ENCODE data around the gene KCNK6.

The KCNK6 gene

DNA sequence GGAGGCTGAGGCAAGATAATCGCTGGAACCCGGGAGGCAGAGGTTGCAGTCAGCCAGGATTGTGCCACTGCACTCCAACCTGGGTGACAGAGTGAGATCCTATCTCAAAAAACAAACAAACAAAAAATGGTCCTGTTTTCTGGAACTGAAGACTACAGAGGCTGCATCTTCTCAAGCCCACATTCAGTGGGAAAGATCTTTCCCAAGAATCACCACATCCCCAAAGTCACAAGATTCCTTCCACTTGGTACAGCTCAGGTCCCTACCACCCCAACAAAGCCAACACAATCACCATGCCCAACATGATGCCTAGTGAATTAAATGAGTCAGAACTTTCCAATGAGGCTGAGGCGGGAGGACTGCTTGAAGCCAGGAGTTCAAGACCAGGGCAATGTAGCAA, 31.2 kb downstream of the KCNK6 start:
- POLR2A ChIA-PET: interaction anchor here (0.7 kb wide), 1 partner anchor 12 kb away, joined by 3 read pairs; no protein-coding TSS in a partner anchor
- WGBS (ENCODE audit: insufficient coverage): 100% methylated on average over 1 of the region's 3 CpGs
- peaks cover 0 to 4% (median 0%) of the 10 kb centered on the region in 5 experiments for H3K27me3 ChIP-seq (replicated peaks in 2 of 5; ENCODE audit: control insufficient read depth in 4 of 5, insufficient read depth in 5 of 5, low read length in 4 of 5)
- H3K4me1 ChIP-seq (ENCODE audit: control extremely low read depth in 1 of 4, control insufficient read depth in 4 of 4, insufficient read depth in 4 of 4, low read length in 3 of 4): no peaks in the 10 kb centered on the region
- no peak overlapping the region for H3K27ac ChIP-seq (ENCODE audit: insufficient read depth in 1 of 2, low read depth in 1 of 2, low read length in 2 of 2, poor library complexity in 1 of 2, severe bottlenecking in 2 of 2)
- DNase-seq: no peak
- H3K36me3 ChIP-seq (ENCODE audit: control insufficient read depth in 4 of 4, insufficient read depth in 4 of 4, low read length in 3 of 4): peaks cover 0 to 4% (median 0%) of the 10 kb centered on the region in 4 experiments
- CTCF ChIA-PET: interaction anchor here (1.5 kb wide), 1 partner anchor 107 kb away, joined by 3 read pairs; no protein-coding TSS in a partner anchor
- no peak overlapping the region for H3K4me3 ChIP-seq (ENCODE audit: control insufficient read depth in 1 of 7, extremely low read depth in 1 of 7, insufficient read depth in 4 of 7, low read depth in 2 of 7, low read length in 6 of 7)
- H3K9me3 ChIP-seq (ENCODE audit: control extremely low read depth in 1 of 5, control insufficient read depth in 4 of 5, insufficient read depth in 2 of 5, low read depth in 1 of 5, low read length in 4 of 5): no peaks in the 10 kb centered on the region

DNA sequence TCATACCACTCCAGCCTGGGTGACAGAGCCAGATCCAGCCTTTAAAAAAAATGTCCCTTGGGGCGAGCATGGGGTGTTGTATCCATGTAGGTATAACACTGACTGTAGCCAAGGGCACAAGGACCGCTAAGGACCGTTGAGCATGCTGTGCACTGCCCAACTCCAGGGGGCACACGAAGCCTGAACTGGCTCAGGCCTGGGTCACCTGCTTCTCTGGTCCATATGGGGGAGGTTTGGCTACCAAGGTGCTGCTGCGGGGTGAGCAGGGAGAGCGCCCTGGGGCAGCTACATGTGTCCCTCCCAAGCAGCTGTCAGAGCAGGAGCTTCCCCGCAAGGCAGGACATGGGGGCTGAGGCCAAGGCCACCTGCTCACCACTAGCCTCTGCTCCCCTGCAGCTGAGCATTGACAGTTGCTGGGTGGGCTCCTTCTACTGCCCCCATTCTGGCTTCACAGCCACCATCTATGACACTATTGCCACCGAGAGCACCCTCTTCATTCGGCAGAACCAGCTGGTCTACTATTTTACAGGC, 32.3 kb downstream of the KCNK6 start:
- WGBS (ENCODE audit: insufficient coverage): 72% methylated on average over 5 of the region's 9 CpGs
- H3K4me1 ChIP-seq (ENCODE audit: control extremely low read depth in 1 of 4, control insufficient read depth in 4 of 4, insufficient read depth in 4 of 4, low read length in 3 of 4): no peaks in the 10 kb centered on the region
- no peak overlapping the region for H3K4me3 ChIP-seq (ENCODE audit: control insufficient read depth in 1 of 7, extremely low read depth in 1 of 7, insufficient read depth in 4 of 7, low read depth in 2 of 7, low read length in 6 of 7)
- no peak overlapping the region for H3K27ac ChIP-seq (ENCODE audit: insufficient read depth in 1 of 2, low read depth in 1 of 2, low read length in 2 of 2, poor library complexity in 1 of 2, severe bottlenecking in 2 of 2)
- CTCF ChIA-PET: interaction anchor here (1.5 kb wide), 1 partner anchor 108 kb away, joined by 3 read pairs; no protein-coding TSS in a partner anchor
- no peaks in the 10 kb centered on the region for H3K9me3 ChIP-seq (ENCODE audit: control extremely low read depth in 1 of 5, control insufficient read depth in 4 of 5, insufficient read depth in 2 of 5, low read depth in 1 of 5, low read length in 4 of 5)
- POLR2A ChIA-PET: interaction anchor here (0.8 kb wide), 1 partner anchor 8 kb away, joined by 4 read pairs; no protein-coding TSS in a partner anchor
- peaks cover 0 to 9% (median 2%) of the 10 kb centered on the region in 5 experiments for H3K27me3 ChIP-seq (replicated peaks in 2 of 5; ENCODE audit: control insufficient read depth in 4 of 5, insufficient read depth in 5 of 5, low read length in 4 of 5)
- no peak for DNase-seq
- H3K36me3 ChIP-seq (ENCODE audit: control insufficient read depth in 4 of 4, insufficient read depth in 4 of 4, low read length in 3 of 4): no peaks in the 10 kb centered on the region

DNA sequence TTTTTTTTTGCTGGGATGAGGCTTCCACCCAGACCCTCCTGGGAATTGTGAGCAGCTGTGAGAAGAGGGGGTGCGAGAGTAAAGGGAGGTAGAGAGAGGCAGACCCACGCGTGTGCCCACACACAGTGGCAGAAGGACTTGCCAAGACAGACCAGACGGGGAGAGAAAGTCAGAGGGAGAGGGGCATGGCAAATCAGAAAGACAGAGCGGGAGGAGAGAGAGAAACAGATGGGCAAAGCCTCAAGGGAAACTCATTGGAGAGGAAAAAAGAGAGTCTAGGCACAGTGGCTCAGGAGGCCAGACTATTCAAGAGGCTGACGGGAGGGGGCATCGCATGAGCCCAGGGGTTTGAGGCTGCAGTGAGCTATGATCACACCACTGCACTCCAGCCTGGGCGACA, 33.0 kb downstream of the KCNK6 start:
- ChIA-PET CTCF (no interaction called here), POLR2A (no interaction called here)
- H3K4me3 ChIP-seq (ENCODE audit: control insufficient read depth in 1 of 7, extremely low read depth in 1 of 7, insufficient read depth in 4 of 7, low read depth in 2 of 7, low read length in 6 of 7): no peak overlapping the region

DNA sequence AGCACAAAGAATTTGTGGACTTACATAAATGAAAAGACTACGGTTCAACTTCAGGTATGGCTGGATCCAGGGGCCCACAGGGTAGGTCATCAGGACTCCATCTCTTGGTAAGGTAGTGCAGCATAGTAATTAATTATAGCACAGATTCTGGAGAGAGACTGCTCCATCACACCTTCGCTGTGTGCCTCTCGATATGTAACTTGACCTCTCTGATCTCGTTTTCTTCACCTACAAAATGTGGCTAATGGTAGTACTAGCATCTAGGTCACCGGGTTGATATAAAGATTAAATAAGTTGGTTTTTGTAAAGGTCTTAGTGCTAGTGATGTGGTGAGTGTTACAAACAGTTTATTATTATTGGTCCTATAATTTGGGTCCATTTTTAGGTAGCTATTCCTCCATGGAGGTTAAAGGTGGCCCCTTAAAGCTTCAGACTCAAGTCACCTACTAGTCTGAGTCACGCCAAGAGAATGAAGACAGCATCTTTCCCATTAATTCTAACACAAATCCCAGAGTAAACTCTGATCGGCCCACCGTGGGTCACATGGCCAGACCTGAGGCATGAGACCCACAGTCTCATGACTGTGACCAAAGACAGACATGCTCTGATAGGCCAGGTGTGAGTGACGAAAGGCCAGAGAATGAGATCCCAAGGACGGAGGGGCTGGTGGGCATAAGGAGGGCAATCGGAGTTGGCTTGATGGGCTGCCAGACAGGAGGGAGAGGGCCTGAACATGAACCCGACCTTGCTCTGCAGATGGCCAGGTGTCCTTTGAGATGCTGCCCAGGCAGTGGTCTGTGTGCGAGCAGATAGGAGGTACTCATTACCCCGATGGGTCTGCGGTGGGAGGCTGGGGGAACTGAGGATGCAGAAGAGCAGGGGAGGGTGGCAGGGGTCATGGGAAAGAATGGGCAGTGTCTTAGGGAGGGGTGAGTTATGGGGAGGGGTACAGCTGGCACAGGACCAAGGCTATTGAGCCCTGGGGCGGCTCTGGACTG, 36.4 kb downstream of the KCNK6 start:
- Histone ChIP-seq H3K4me1 (ENCODE audit: control extremely low read depth in 1 of 4, control insufficient read depth in 4 of 4, insufficient read depth in 4 of 4, low read length in 3 of 4) (peaks cover 0 to 1% (median 0%) of the 10 kb centered on the region in 4 experiments), H3K9me3 (ENCODE audit: control extremely low read depth in 1 of 5, control insufficient read depth in 4 of 5, insufficient read depth in 2 of 5, low read depth in 1 of 5, low read length in 4 of 5) (no peaks in the 10 kb centered on the region), H3K27ac (ENCODE audit: insufficient read depth in 1 of 2, low read depth in 1 of 2, low read length in 2 of 2, poor library complexity in 1 of 2, severe bottlenecking in 2 of 2) (no peak overlapping the region), H3K4me3 (ENCODE audit: control insufficient read depth in 1 of 7, extremely low read depth in 1 of 7, insufficient read depth in 4 of 7, low read depth in 2 of 7, low read length in 6 of 7) (no peak overlapping the region), H3K36me3 (ENCODE audit: control insufficient read depth in 4 of 4, insufficient read depth in 4 of 4, low read length in 3 of 4) (no peaks in the 10 kb centered on the region), H3K27me3 (replicated peaks in 2 of 5; ENCODE audit: control insufficient read depth in 4 of 5, insufficient read depth in 5 of 5, low read length in 4 of 5) (peaks cover 0 to 39% (median 24%) of the 10 kb centered on the region in 5 experiments)
- POLR2A ChIA-PET: no interaction called here
- CTCF ChIA-PET: no interaction called here
- WGBS (ENCODE audit: insufficient coverage): 94% methylated on average over 14 of the region's 16 CpGs
- DNase-seq: no peak

More for the DNA sequence above, 33.0 kb downstream of the KCNK6 start:
- Histone ChIP-seq H3K4me1 (ENCODE audit: control extremely low read depth in 1 of 4, control insufficient read depth in 4 of 4, insufficient read depth in 4 of 4, low read length in 3 of 4) (no peaks in the 10 kb centered on the region), H3K36me3 (ENCODE audit: control insufficient read depth in 4 of 4, insufficient read depth in 4 of 4, low read length in 3 of 4) (no peaks in the 10 kb centered on the region), H3K27me3 (replicated peaks in 2 of 5; ENCODE audit: control insufficient read depth in 4 of 5, insufficient read depth in 5 of 5, low read length in 4 of 5) (peaks cover 0 to 9% (median 2%) of the 10 kb centered on the region in 5 experiments), H3K27ac (ENCODE audit: insufficient read depth in 1 of 2, low read depth in 1 of 2, low read length in 2 of 2, poor library complexity in 1 of 2, severe bottlenecking in 2 of 2) (no peak overlapping the region), H3K9me3 (ENCODE audit: control extremely low read depth in 1 of 5, control insufficient read depth in 4 of 5, insufficient read depth in 2 of 5, low read depth in 1 of 5, low read length in 4 of 5) (no peaks in the 10 kb centered on the region)
- no peak for DNase-seq
- 80% methylated on average over 4 of the region's 8 CpGs for WGBS (ENCODE audit: insufficient coverage)

DNA sequence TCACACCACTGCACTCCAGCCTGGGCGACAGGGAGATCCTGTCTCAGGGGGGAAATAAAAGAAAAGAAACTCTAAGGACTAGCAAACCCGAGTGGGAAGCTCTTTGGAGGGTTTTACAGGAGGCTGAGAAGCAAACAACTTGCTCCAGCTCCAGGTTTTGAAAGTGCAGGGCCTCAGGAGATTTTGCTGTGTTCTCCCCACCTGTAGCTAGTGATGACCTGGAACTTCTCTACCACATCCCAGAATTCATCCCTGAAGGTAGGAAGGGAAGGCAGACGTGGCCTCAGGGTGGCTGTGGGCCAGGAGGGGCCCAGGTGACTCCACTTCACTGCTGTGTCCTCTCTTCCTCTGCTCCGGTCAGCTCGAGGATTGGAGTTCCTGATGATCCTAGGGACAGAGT, 38.4 kb downstream of the KCNK6 start:
- Histone ChIP-seq H3K36me3 (ENCODE audit: control insufficient read depth in 4 of 4, insufficient read depth in 4 of 4, low read length in 3 of 4) (no peaks in the 10 kb centered on the region), H3K4me1 (ENCODE audit: control extremely low read depth in 1 of 4, control insufficient read depth in 4 of 4, insufficient read depth in 4 of 4, low read length in 3 of 4) (peaks cover 0 to 18% (median 14%) of the 10 kb centered on the region in 4 experiments), H3K4me3 (ENCODE audit: control insufficient read depth in 1 of 7, extremely low read depth in 1 of 7, insufficient read depth in 4 of 7, low read depth in 2 of 7, low read length in 6 of 7) (no peak overlapping the region), H3K27me3 (replicated peaks in 2 of 5; ENCODE audit: control insufficient read depth in 4 of 5, insufficient read depth in 5 of 5, low read length in 4 of 5) (peaks cover 0 to 44% (median 24%) of the 10 kb centered on the region in 5 experiments), H3K27ac (ENCODE audit: insufficient read depth in 1 of 2, low read depth in 1 of 2, low read length in 2 of 2, poor library complexity in 1 of 2, severe bottlenecking in 2 of 2) (no peak overlapping the region), H3K9me3 (ENCODE audit: control extremely low read depth in 1 of 5, control insufficient read depth in 4 of 5, insufficient read depth in 2 of 5, low read depth in 1 of 5, low read length in 4 of 5) (no peaks in the 10 kb centered on the region)
- DNase-seq: no peak
- 31% methylated on average over 4 of the region's 5 CpGs for WGBS (ENCODE audit: insufficient coverage)
- ChIA-PET CTCF (interaction anchor here (1.4 kb wide), 1 partner anchor 10 kb away, joined by 3 read pairs; no protein-coding TSS in a partner anchor), POLR2A (interaction anchor here (1.2 kb wide), 1 partner anchor 87 kb away, joined by 3 read pairs; no protein-coding TSS in a partner anchor)

DNA sequence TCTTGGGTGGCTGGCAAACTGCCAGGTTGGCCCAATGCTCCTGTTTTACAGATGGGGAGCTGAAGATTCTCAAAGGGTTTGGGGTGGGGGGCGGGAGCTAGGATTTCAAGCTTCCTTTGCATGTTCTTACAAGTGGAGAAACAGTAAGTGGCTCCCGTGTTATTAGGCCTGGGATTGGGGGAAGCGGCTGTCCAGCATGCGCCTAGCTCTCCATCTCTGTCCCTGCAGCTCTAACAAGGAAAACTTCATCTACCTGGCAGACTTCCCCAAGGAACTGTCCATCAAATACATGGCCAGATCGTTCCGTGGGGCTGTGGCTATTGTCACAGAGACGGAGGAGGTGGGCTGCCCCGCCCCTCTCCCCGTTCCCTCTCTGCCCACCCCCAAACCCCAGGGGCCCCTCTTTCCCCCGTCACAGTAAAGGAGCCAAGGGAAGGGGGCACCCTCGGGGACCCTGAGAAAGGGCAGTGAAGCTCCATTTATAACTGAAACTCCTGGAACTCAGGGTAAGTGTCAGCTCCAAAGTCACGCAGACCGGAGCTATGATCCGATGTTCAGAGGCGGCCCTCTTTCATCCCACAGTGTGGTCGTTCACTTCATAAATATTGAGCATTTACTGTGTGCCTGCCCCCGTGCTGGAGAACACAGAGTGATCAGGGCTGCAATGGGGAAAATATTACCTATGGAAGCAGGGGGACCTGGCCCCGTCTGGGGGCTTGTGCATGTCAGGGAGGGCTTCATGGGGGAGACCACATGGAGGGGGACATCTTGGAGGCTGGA, 39.8 kb downstream of the KCNK6 start:
- 53% methylated on average over 13 of the region's 18 CpGs for whole genome bisulfite sequencing (ENCODE audit: insufficient coverage)
- H3K27ac ChIP-seq (ENCODE audit: insufficient read depth in 1 of 2, low read depth in 1 of 2, low read length in 2 of 2, poor library complexity in 1 of 2, severe bottlenecking in 2 of 2): no peak overlapping the region
- H3K36me3 ChIP-seq (ENCODE audit: control insufficient read depth in 4 of 4, insufficient read depth in 4 of 4, low read length in 3 of 4): no peaks in the 10 kb centered on the region
- no peaks in the 10 kb centered on the region for H3K9me3 ChIP-seq (ENCODE audit: control extremely low read depth in 1 of 5, control insufficient read depth in 4 of 5, insufficient read depth in 2 of 5, low read depth in 1 of 5, low read length in 4 of 5)
- H3K27me3 ChIP-seq (replicated peaks in 2 of 5; ENCODE audit: control insufficient read depth in 4 of 5, insufficient read depth in 5 of 5, low read length in 4 of 5): peaks cover 0 to 44% (median 24%) of the 10 kb centered on the region in 5 experiments
- POLR2A ChIA-PET: interaction anchor here (1.0 kb wide), 1 partner anchor 8 kb away, joined by 4 read pairs; no protein-coding TSS in a partner anchor
- H3K4me1 ChIP-seq (ENCODE audit: control extremely low read depth in 1 of 4, control insufficient read depth in 4 of 4, insufficient read depth in 4 of 4, low read length in 3 of 4): peaks cover 0 to 20% (median 14%) of the 10 kb centered on the region in 4 experiments
- H3K4me3 ChIP-seq (ENCODE audit: control insufficient read depth in 1 of 7, extremely low read depth in 1 of 7, insufficient read depth in 4 of 7, low read depth in 2 of 7, low read length in 6 of 7): no peak overlapping the region
- DNase-seq: no peak
- CTCF ChIA-PET: interaction anchor here (0.6 to 1.4 kb wide), 2 partner anchors 11 to 227 kb away, joined by 3 read pairs; no protein-coding TSS in a partner anchor
